GM12875 (cell line): ENCODE data around the gene NLGN3.

ENCODE experiments used
- H3K4me3 ChIP-seq: one replicate; pipeline ENCODE4 v1.5.1; 2011; ENCODE audit warnings: low read depth, low read length, control low read depth
- TF ChIP-seq, protein P1 (sequence below): IDR thresholded peaks from 2 replicates; pipeline ENCODE4 v1.5.1; 2011; ENCODE audit warnings: low read depth, mild to moderate bottlenecking, control low read depth, inconsistent platforms, low read length, moderate library complexity, borderline replicate concordance; ENCODE audit not compliant: insufficient read depth

The NLGN3 gene

DNA sequence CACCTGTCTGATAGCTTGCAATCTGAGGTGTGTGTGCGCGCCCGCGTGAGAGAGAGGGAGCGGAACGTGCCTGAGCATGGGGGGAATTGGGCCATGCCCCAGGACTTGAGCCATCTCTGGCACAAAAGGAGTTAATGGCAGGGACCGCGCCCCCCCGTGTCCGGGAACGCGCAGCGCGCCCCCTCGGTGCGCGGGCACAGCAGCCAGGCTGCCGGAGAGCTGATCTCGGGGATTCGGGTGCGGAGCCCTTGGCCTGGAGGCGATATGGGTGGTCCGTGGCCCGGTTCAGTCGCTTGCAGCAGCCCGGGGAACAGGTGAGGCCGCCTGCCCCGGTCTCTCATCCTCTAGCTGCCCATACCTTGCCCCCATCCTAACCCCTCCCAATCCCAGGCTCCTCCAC lies at the start of gene NLGN3:
TSS of gene NLGN3 (plus strand) at position 191 of the 400 bp plus-strand sequence. CDS start 2,909 bp downstream, outside the sequence.
- TF ChIP-seq, protein P1, sequence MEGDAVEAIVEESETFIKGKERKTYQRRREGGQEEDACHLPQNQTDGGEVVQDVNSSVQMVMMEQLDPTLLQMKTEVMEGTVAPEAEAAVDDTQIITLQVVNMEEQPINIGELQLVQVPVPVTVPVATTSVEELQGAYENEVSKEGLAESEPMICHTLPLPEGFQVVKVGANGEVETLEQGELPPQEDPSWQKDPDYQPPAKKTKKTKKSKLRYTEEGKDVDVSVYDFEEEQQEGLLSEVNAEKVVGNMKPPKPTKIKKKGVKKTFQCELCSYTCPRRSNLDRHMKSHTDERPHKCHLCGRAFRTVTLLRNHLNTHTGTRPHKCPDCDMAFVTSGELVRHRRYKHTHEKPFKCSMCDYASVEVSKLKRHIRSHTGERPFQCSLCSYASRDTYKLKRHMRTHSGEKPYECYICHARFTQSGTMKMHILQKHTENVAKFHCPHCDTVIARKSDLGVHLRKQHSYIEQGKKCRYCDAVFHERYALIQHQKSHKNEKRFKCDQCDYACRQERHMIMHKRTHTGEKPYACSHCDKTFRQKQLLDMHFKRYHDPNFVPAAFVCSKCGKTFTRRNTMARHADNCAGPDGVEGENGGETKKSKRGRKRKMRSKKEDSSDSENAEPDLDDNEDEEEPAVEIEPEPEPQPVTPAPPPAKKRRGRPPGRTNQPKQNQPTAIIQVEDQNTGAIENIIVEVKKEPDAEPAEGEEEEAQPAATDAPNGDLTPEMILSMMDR: no peak
- no peak within 1 kb of the TSS for H3K4me3 ChIP-seq

DNA sequence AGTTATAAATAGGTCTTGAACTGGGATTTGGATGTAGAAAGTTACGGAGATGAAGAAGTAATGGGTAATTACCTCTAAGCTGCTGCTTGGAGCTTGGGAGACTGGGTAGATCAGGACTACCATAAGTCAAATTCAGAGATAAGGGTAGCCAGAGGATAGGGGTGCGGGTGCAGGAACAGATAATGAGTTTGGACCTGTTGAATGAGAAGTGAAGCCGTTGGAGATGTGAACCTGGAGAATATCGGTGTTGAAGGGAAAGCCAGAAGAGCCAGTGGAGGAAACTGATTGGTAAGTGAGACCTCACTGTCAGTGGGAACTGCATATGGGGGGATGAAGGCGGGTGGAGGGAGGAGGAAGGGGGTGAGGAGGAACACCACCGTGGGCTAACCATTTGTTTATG lies 49.6 kb upstream of the NLGN3 start:
- peak overlapping the region; percentile 39 for H3K4me3 ChIP-seq
- TF ChIP-seq, protein P1: no peak

DNA sequence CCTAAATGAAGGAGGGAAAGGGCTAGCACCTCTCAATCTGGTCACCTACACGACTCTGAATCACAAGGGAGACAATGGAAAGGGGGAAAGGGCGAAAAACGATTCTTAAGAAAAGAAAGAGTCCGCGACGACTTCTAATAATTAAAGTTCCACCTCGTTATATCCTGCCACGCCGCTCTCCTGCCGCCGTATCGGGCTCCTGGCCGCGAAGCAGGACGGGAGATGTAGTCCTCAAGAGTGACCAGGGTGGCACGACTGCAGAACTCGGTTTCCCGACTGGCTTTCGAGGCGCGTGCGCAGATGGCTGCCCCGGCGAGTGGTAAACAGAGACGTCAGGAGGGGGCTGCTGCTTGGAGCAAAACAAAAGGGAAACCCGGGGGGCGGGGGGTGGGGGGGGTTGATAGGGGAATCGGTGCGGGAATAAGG lies 49.1 kb upstream of the NLGN3 start, which contains the start of gene FOXO4:
TSS of gene FOXO4 (plus strand) at position 297 of the 426 bp plus-strand sequence. CDS start 678 bp downstream, outside the sequence.
- H3K4me3 ChIP-seq: peak within 1 kb of the TSS; percentile 71

DNA sequence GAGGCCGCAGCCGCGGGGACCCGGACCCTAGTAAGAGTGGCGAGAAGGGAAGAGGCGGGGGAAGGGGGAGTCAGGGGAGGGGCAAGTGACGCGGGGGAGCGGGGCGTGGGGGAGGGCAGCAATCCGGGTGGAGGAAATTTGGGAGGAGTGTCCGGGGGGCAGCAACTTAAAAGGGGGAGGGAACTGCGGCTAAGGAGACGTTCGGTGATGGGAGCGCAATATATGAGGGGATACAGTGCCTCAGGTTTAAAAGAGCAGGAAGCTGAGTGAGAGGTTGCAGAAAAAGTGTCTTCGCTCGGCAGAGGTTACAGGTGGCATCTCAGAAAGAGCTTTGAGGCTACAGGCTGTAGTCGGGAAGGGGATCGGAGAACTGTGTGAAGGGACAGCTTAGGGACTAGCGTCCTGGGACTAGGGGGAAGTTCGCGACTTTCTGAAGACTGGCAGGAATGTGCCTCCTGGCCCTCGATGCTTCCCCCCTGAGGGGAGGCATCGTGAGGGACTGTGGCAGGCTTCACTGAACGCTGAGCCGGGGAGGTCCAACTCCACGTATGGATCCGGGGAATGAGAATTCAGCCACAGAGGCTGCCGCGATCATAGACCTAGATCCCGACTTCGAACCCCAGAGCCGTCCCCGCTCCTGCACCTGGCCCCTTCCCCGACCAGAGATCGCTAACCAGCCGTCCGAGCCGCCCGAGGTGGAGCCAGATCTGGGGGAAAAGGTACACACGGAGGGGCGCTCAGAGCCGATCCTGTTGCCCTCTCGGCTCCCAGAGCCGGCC lies 48.5 kb upstream of the NLGN3 start:
- TF ChIP-seq, protein P1: no peak
- H3K4me3 ChIP-seq: peak overlapping the region; percentile 71

More for the DNA sequence above, 49.1 kb upstream of the NLGN3 start, which contains the start of gene FOXO4:
- TF ChIP-seq, protein P1: no peak

DNA sequence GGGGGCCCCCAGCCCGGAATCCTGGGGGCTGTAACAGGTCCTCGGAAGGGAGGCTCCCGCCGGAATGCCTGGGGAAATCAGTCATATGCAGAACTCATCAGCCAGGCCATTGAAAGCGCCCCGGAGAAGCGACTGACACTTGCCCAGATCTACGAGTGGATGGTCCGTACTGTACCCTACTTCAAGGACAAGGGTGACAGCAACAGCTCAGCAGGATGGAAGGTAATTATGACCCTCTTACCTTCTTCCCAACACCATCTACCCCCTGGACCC lies 47.9 kb upstream of the NLGN3 start:
- peak overlapping the region; percentile 71 for H3K4me3 ChIP-seq
- TF ChIP-seq, protein P1: no peak

DNA sequence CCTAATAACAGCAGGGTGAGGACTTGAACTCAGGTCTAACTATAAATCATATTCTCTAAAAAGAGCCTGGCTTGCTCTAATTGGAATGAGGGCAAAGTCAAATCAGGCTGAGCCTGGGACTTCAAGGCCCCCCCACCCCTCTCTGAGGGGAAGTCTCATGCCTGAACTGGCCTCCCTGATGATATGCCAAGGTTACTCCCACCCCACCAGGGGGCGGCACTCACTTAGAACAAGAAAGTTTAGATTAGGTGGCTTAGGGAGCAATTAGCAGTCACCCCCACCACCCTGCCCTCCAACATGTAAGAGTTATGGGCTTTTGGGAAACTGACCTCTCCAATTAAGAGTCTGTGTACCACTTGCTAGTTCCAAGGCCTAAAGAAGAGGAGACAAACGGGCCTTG lies 46.3 kb upstream of the NLGN3 start:
- TF ChIP-seq, protein P1: peak; percentile 55
- H3K4me3 ChIP-seq: no peak overlapping the region

DNA sequence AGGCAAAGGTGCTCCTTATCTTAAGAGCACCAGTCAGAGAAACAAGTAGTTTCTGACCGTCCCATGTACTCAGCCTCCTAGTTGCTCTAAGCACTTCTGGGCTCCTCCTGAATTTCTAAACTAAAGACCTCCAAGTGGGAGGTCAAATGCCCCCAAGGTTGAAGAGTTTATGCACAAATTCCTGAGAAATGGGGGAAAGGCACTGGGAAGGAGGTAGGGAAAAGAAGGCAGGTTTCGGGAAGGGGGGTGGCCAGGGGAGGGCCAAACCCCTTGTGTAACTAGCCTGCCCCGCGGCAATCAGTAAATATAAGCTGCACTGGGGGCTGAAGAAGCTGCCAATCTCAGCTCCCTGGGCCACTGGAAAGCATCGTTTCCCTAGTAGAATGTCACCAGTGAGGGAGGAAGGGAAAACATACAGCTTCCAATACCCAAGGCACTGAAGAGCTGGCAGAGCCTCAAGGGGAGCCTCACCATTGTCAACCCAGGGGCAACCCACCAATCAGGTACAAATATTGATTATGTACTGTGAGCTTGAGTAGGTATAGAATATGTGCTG lies 45.6 kb upstream of the NLGN3 start:
- TF ChIP-seq, protein P1: no peak
- H3K4me3 ChIP-seq: no peak overlapping the region
